OCI-LY1 (cell line): ENCODE measurements around the gene ZBTB20.

Experiments
- H2AFZ ChIP-seq: fragments of 200-600 bp; sonication (generic), shearing (Covaris generic); 2 replicates; pipeline ENCODE4 v1.6.0; 2014; ENCODE audit warnings: antibody characterized with exemption, mild to moderate bottlenecking, low read length
- H3F3A ChIP-seq: fragments of 200-600 bp; sonication (generic), shearing (Covaris generic); 2 replicates; pipeline ENCODE4 v1.6.0; 2014; ENCODE audit warnings: mild to moderate bottlenecking, antibody characterized with exemption, low read length, moderate library complexity; ENCODE audit not compliant: insufficient read depth
- H3K27ac ChIP-seq: fragments of 200-600 bp; sonication (generic); 2 replicates; pipeline ENCODE4 v1.5.1; 2014; ENCODE audit warnings: low read length, mixed run types, mild to moderate bottlenecking, low read depth; ENCODE audit not compliant: poor library complexity, severe bottlenecking
- H3K27me3 ChIP-seq: fragments of 200-600 bp; sonication (generic); 2 replicates; pipeline ENCODE4 v1.6.0; 2014; ENCODE audit warnings: antibody characterized with exemption, mild to moderate bottlenecking, low read length, moderate library complexity; ENCODE audit not compliant: insufficient read depth
- H3K36me3 ChIP-seq: fragments of 200-600 bp; sonication (generic); 2 replicates; pipeline ENCODE4 v1.6.1; 2014; ENCODE audit warnings: mild to moderate bottlenecking, antibody characterized with exemption, low read length, moderate library complexity, mixed read lengths; ENCODE audit not compliant: insufficient read depth
- H3K4me1 ChIP-seq: fragments of 200-600 bp; sonication (generic); 2 replicates; pipeline ENCODE4 v1.5.1; 2014; ENCODE audit warnings: mild to moderate bottlenecking, low read length, moderate library complexity; ENCODE audit not compliant: insufficient read depth, severe bottlenecking
- H3K4me2 ChIP-seq: fragments of 200-600 bp; sonication (generic), shearing (Covaris generic); 2 replicates; pipeline ENCODE4 v1.6.1; 2014; ENCODE audit warnings: low read length
- H3K4me3 ChIP-seq: fragments of 200-600 bp; sonication (generic); 2 replicates; pipeline ENCODE4 v1.5.1; 2014; ENCODE audit warnings: low read length, low read depth, mild to moderate bottlenecking, mixed read lengths; ENCODE audit not compliant: poor library complexity, severe bottlenecking
- H3K79me2 ChIP-seq: fragments of 200-600 bp; shearing (Covaris generic); 2 replicates; pipeline ENCODE4 v1.6.1; 2016; ENCODE audit warnings: mixed run types, low read length, mixed read lengths; ENCODE audit not compliant: insufficient read depth
- H3K9ac ChIP-seq: fragments of 200-600 bp; sonication (generic), shearing (Covaris generic); 2 replicates; pipeline ENCODE4 v1.6.1; 2014; ENCODE audit warnings: mild to moderate bottlenecking, low read length, mixed read lengths
- H3K9me2 ChIP-seq: fragments of 200-600 bp; sonication (generic), shearing (Covaris generic); 2 replicates; pipeline ENCODE4 v1.6.1; 2014; ENCODE audit warnings: low read depth, mild to moderate bottlenecking, low read length, mixed read lengths
- H3K9me3 ChIP-seq: fragments of 200-600 bp; shearing (Covaris generic); 2 replicates; pipeline ENCODE4 v1.6.1; 2014; ENCODE audit warnings: low read length, mixed read lengths
- H4K20me1 ChIP-seq: fragments of 200-600 bp; sonication (generic), shearing (Covaris generic); 2 replicates; pipeline ENCODE4 v1.6.0; 2016; ENCODE audit warnings: mild to moderate bottlenecking, low read length; ENCODE audit not compliant: insufficient read depth
- CTCF ChIP-seq: fragments of 200-600 bp; sonication (generic), shearing (Covaris generic); IDR thresholded peaks from 2 replicates; pipeline ENCODE4 v1.5.1; 2017; ENCODE audit warnings: mild to moderate bottlenecking, antibody characterized with exemption, low read length, moderate library complexity, mixed read lengths
- EZH2 ChIP-seq: fragments of 200-600 bp; sonication (generic), shearing (Covaris generic); IDR thresholded peaks from 2 replicates; pipeline ENCODE4 v1.8.0; 2017; ENCODE audit warnings: borderline replicate concordance, mixed run types, mild to moderate bottlenecking, antibody characterized with exemption, low read length, moderate library complexity, mixed read lengths

Gene ZBTB20

GRCh38 chr3:114554731-114555130 lies 592.4 kb downstream of the ZBTB20 start:
- H3K27me3 ChIP-seq: no peaks in the 10 kb centered on the region
- no peak overlapping the region for H3K4me3 ChIP-seq
- H3K9ac ChIP-seq: no peak overlapping the region
- H3K4me2 ChIP-seq: no peak overlapping the region
- H3K79me2 ChIP-seq: no peaks in the 10 kb centered on the region
- no peaks in the 10 kb centered on the region for H3K9me3 ChIP-seq
- H2AFZ ChIP-seq: no peak overlapping the region
- no peak overlapping the region for H3K27ac ChIP-seq
- H3K36me3 ChIP-seq: no peaks in the 10 kb centered on the region
- H3F3A ChIP-seq: no peaks in the 10 kb centered on the region
- H3K9me2 ChIP-seq: no peaks in the 10 kb centered on the region
- H4K20me1 ChIP-seq: no peaks in the 10 kb centered on the region
- no peak for TF ChIP-seq CTCF
- no peaks in the 10 kb centered on the region for H3K4me1 ChIP-seq

- Histone ChIP-seq H3K4me1 (no peaks in the 10 kb centered on the region), H3F3A (no peaks in the 10 kb centered on the region), H3K9me2 (no peaks in the 10 kb centered on the region), H3K4me3 (no peak overlapping the region), H4K20me1 (no peaks in the 10 kb centered on the region), H3K27ac (no peak overlapping the region), H3K79me2 (no peaks in the 10 kb centered on the region), H3K9me3 (no peaks in the 10 kb centered on the region), H3K9ac (no peak overlapping the region), H3K27me3 (no peaks in the 10 kb centered on the region), H3K36me3 (no peaks in the 10 kb centered on the region), H2AFZ (no peak overlapping the region), H3K4me2 (no peak overlapping the region)
- TF ChIP-seq CTCF (no peak), EZH2 (no peak)
These were observed 593.0 kb downstream of the ZBTB20 start for GRCh38 chr3:114553949-114554593.

- H3K36me3 ChIP-seq: no peaks in the 10 kb centered on the region
- H3K27me3 ChIP-seq: no peaks in the 10 kb centered on the region
- TF ChIP-seq EZH2 (no peak), CTCF (no peak)
- H3K9me2 ChIP-seq: no peaks in the 10 kb centered on the region
- no peaks in the 10 kb centered on the region for H3K4me1 ChIP-seq
- H3K9me3 ChIP-seq: no peaks in the 10 kb centered on the region
- H3F3A ChIP-seq: no peaks in the 10 kb centered on the region
- H3K9ac ChIP-seq: no peak overlapping the region
- no peaks in the 10 kb centered on the region for H3K79me2 ChIP-seq
- no peak overlapping the region for H3K27ac ChIP-seq
- no peak overlapping the region for H3K4me2 ChIP-seq
- H4K20me1 ChIP-seq: no peaks in the 10 kb centered on the region
- no peak overlapping the region for H2AFZ ChIP-seq
- no peak overlapping the region for H3K4me3 ChIP-seq
These were observed 594.6 kb downstream of the ZBTB20 start for GRCh38 chr3:114552527-114552812.
